CD4-positive, alpha-beta memory T cell (primary cell): ENCODE results near the gene DHRS12. TPM values are rescaled to one million over a fixed set of nuclear protein-coding genes. Genes with fewer than 3 reads are reported as not detected.

Experiments used
- CTCF ChIA-PET: fragments of 350-600 bp; sonication (Branson Sonifier 250); formaldehyde crosslinking; loops from one replicate; lab custom pipeline; 2021; ENCODE audit warnings: inconsistent platforms; ENCODE audit not compliant: partially characterized antibody; lab: Charles Lee
- POLR2A ChIA-PET: fragments of 350-600 bp; sonication (Branson Sonifier 250); formaldehyde crosslinking; loops from one replicate; lab custom pipeline; 2021; ENCODE audit not compliant: partially characterized antibody; lab: Charles Lee
- DNase-seq, 5 donors: peaks; one replicate each; pipeline versions ENCODE4 v3.0.0 to v3.0.0-alpha.2; 2020 to 2022; ENCODE audit warnings: mixed read lengths in 1 of 5
- H3K27ac ChIP-seq: one replicate; pipeline ENCODE4 v1.7.0; 2013; ENCODE audit warnings: low read depth, low read length
- H3K27me3 ChIP-seq: 2 replicates; pipeline ENCODE4 v1.7.0; 2013; ENCODE audit warnings: mild to moderate bottlenecking, low read length, moderate library complexity; ENCODE audit not compliant: insufficient read depth
- H3K36me3 ChIP-seq: 2 replicates; pipeline ENCODE4 v1.7.0; 2013; ENCODE audit warnings: mild to moderate bottlenecking, low read length, moderate library complexity; ENCODE audit not compliant: insufficient read depth
- H3K4me1 ChIP-seq: 2 replicates; pipeline ENCODE4 v1.7.0; 2013; ENCODE audit warnings: mild to moderate bottlenecking, low read length, moderate library complexity; ENCODE audit not compliant: insufficient read depth
- H3K4me3 ChIP-seq, 2 donors: one replicate each; pipeline ENCODE4 v1.7.0; 2013; ENCODE audit warnings: low read length in 2 of 2, mild to moderate bottlenecking in 1 of 2
- H3K9me3 ChIP-seq, 2 donors: one replicate each; pipeline ENCODE4 v1.7.0; 2013; ENCODE audit warnings: low read length in 2 of 2, control low read depth in 1 of 2; ENCODE audit not compliant: control insufficient read depth in 1 of 2
- H3K27ac Mint-ChIP-seq, 7 donors: one replicate each; pipeline ENCODE4 v1.8.0; 2020 to 2021; ENCODE audit warnings: mixed read lengths in 7 of 7, mild to moderate bottlenecking in 6 of 7, inconsistent platforms in 3 of 7, moderate library complexity in 3 of 7
- H3K27me3 Mint-ChIP-seq, 2 donors: one replicate each; pipeline ENCODE4 v1.8.0; 2020 to 2021; ENCODE audit warnings: mixed read lengths in 2 of 2
- H3K36me3 Mint-ChIP-seq, 2 donors: one replicate each; pipeline ENCODE4 v1.8.0; 2020 to 2021; ENCODE audit warnings: mixed read lengths in 2 of 2, inconsistent platforms in 1 of 2, mild to moderate bottlenecking in 1 of 2
- H3K4me1 Mint-ChIP-seq, 4 donors: one replicate each; pipeline ENCODE4 v1.8.0; 2020 to 2021; ENCODE audit warnings: mixed read lengths in 4 of 4, mild to moderate bottlenecking in 1 of 4
- H3K4me3 Mint-ChIP-seq, 8 donors: one replicate each; pipeline ENCODE4 v1.8.0; 2020 to 2021; ENCODE audit warnings: mixed read lengths in 8 of 8, mild to moderate bottlenecking in 7 of 8, moderate library complexity in 6 of 8, inconsistent platforms in 3 of 8
- H3K9me3 Mint-ChIP-seq, 8 donors: one replicate each; pipeline ENCODE4 v1.8.0; 2020 to 2021; ENCODE audit warnings: mixed read lengths in 8 of 8, mild to moderate bottlenecking in 5 of 8, inconsistent platforms in 3 of 8, moderate library complexity in 1 of 8
- intact Hi-C: fragments of 100-400 bp; cut with micrococcal nuclease; formaldehyde crosslinking; loops from one replicate; pipeline ENCODE4 v1.15.1; 2023
- polyA plus RNA-seq, 2 donors: library from polyadenylated mRNA; unstranded; fragments of 300-500 nt; fragmentation: Illumina TruSeq; gene quantifications; one replicate each; pipeline ENCODE4 v1.2.3, GENCODE V29; 2021
- total RNA-seq, 2 experiments: library from RNA; stranded (reverse); gene quantifications; one replicate each; pipeline ENCODE4 v1.2.3, GENCODE V29; 2021

Gene DHRS12
- total and polyA plus RNA-seq, 4 experiments from 2014 or later: 23.6 to 38.9 (median 30.7) TPM

DNA sequence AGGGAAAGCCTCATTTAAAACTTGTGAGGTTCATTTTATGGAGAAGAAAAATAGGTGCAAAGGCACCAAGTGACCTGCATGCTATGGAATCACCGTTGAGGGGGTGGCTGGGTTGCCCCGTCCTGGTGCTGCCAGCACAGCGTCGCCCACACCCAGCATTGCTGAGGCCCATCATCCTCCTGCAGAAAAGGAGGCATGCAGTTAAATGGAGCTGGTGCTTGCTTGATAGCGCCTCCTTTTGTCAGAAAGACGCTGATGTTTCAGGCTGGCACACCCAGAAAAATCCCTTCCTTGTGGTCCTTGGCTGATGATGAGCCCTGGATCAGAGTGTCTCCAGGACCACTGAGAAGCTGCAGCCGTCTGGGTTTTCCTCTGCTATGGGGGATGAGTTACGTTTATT lies 36.9 kb downstream of the DHRS12 start:
- Histone ChIP-seq H3K36me3 (peaks cover 5% of the 10 kb centered on the region), H3K27me3 (no peaks in the 10 kb centered on the region), H3K27ac (no peak overlapping the region), H3K4me3 (no peak overlapping the region), H3K4me1 (peaks cover 22% of the 10 kb centered on the region), H3K9me3 (no peaks in the 10 kb centered on the region)
- peaks cover 30 to 43% of the 10 kb centered on the region in 2 donors for H3K36me3 Mint-ChIP-seq
- peaks cover 0 to 2% (median 0%) of the 10 kb centered on the region in 8 donors for H3K9me3 Mint-ChIP-seq
- POLR2A ChIA-PET: no interaction called here
- H3K27me3 Mint-ChIP-seq: no peaks in the 10 kb centered on the region
- DNase-seq: no peak
- H3K4me3 Mint-ChIP-seq: no peak overlapping the region
- intact Hi-C loops: no loop called here
- H3K4me1 Mint-ChIP-seq: peaks cover 15 to 35% (median 24%) of the 10 kb centered on the region in 4 donors
- peak overlapping the region in 5 of 7 donors; percentile 17 to 95 (median 25) for H3K27ac Mint-ChIP-seq
- CTCF ChIA-PET: no interaction called here

DNA sequence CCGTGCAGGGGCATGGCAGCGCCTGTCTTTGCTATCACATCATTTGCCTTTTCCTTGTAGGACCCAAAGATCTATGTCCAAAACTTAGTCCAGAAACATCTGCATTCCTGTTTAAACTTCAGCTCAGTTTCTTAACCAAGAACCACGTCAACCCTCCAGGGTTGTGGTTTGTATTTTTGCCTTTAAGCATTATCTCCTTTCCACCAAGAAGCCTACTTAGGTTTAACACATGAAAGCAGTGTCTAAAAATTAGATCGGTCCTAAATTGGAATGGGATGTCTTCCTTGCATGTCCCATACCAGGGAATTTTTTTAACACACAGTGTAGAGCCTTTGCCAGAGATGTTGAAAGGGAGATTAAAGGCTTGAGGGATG lies 38.8 kb downstream of the DHRS12 start:
- ChIA-PET CTCF (interaction anchor here (1.3 to 2.5 kb wide), 6 partner anchors 22 to 312 kb away, joined by 3 to 10 read pairs (median 6); partner anchors contain the start of gene INTS6), POLR2A (interaction anchor here (1.0 to 1.9 kb wide), 10 partner anchors 33 to 320 kb away, joined by 3 to 37 read pairs (median 4); partner anchors contain the start of genes DHRS12 and INTS6)
- Mint-ChIP-seq H3K27me3 (no peaks in the 10 kb centered on the region), H3K27ac (peak overlapping the region; percentile 92 to 96 (median 95)), H3K4me1 (peaks cover 15 to 35% (median 24%) of the 10 kb centered on the region in 4 donors), H3K4me3 (peak overlapping the region; percentile 80 to 91 (median 82)), H3K36me3 (peaks cover 30 to 41% of the 10 kb centered on the region in 2 donors), H3K9me3 (peaks cover 0 to 2% (median 0%) of the 10 kb centered on the region in 8 donors)
- DNase-seq: no peak
- intact Hi-C loops: loop anchor here (2.0 kb wide), 1 partner anchor 38 kb away; no protein-coding TSS in a partner anchor
- Histone ChIP-seq H3K4me3 (peak overlapping the region in 1 of 2 donors; percentile 17), H3K9me3 (no peaks in the 10 kb centered on the region), H3K27ac (peak overlapping the region; percentile 80), H3K36me3 (no peaks in the 10 kb centered on the region), H3K4me1 (peaks cover 22% of the 10 kb centered on the region), H3K27me3 (no peaks in the 10 kb centered on the region)

DNA sequence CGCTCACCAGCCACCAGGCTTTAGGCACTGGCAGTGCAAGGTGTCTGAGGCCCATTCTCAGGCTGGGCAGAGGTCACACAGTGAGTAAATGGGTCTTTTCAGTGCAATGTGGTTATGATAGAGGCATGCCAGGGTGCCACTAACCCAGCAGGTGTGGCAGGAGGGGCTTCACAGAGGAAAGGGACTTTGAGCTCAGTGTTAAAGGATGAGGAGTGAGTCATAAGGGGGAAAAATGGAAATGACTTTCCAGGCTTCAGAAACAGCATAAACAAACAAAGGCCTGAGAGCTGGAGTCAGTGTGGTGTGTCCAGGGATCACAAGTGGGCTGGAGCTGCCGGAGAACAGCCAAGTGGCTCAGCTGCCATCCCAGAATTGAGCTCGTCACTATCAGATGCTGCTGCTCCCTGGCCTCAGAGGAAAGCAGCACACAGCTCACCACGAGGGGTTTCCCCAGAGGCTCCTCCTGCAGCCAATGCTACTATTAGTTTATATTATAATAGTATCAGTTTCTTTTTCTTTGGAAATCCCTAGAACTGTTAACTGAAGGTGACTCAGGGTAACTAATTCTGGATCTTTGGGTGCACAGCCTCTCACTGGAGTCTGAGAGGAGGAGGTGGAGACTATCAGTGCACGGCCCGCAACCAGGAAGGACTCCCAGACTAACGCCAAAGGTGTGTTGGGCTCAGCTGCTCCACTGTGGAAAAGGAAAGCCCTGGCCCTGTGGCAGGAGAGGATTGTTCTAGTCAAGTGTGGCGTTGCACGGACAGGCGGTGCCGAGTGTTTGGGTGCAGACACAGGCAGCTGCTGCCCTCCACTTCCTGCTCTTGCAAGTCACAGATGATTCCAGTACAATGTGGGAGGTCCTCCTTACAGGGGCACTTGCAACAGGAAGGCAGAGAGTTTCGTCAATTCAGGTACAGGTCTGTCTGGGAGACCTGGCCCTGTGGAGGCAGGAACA lies 39.5 kb downstream of the DHRS12 start:
- peaks cover 37 to 44% of the 10 kb centered on the region in 2 donors for H3K36me3 Mint-ChIP-seq
- peaks cover 0 to 2% (median 0%) of the 10 kb centered on the region in 8 donors for H3K9me3 Mint-ChIP-seq

DNA sequence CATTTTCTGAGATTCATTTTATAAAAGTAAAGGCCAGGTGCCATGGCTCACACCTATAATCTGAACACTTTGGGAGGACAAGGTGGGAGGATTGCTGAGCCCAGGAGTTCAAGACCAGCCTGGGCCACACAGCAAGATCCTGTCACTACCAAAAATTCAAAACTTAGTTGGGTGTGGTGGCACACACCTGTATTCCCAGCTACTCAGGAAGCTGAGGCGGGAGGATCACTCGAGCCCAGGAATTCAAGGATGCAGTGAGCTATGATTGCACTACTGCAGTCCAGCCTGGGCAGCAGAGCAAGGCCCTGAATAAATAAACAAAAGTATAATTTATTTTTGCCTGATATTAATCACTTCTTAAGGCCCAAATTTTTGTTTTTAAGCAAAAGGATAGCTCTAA lies 40.5 kb downstream of the DHRS12 start:
- Histone ChIP-seq H3K4me3 (no peak overlapping the region), H3K9me3 (no peaks in the 10 kb centered on the region), H3K27me3 (no peaks in the 10 kb centered on the region), H3K36me3 (peaks cover 3% of the 10 kb centered on the region), H3K27ac (no peak overlapping the region), H3K4me1 (peaks cover 22% of the 10 kb centered on the region)
- H3K27ac Mint-ChIP-seq: peak overlapping the region; percentile 56 to 96 (median 92)
- H3K9me3 Mint-ChIP-seq: peaks cover 0 to 2% (median 0%) of the 10 kb centered on the region in 8 donors
- no peaks in the 10 kb centered on the region for H3K27me3 Mint-ChIP-seq
- intact Hi-C loops: no loop called here
- CTCF ChIA-PET: interaction anchor here (1.0 to 2.5 kb wide), 10 partner anchors 14 to 328 kb away, joined by 3 to 10 read pairs (median 5); partner anchors contain the start of gene INTS6
- H3K4me3 Mint-ChIP-seq: peak overlapping the region in 1 of 8 donors; percentile 77
- H3K36me3 Mint-ChIP-seq: peaks cover 38 to 50% of the 10 kb centered on the region in 2 donors
- H3K4me1 Mint-ChIP-seq: peaks cover 15 to 35% (median 24%) of the 10 kb centered on the region in 4 donors
- POLR2A ChIA-PET: interaction anchor here (0.5 to 1.9 kb wide), 7 partner anchors 34 to 328 kb away, joined by 3 to 37 read pairs (median 5); partner anchors contain the start of gene INTS6
- DNase-seq: no peak

More for the DNA sequence above, 39.5 kb downstream of the DHRS12 start:
- H3K4me3 ChIP-seq: peak overlapping the region in 1 of 2 donors; percentile 17
- peak; percentile 35 to 82 (median 55) for DNase-seq
- no peaks in the 10 kb centered on the region for H3K9me3 ChIP-seq
- ChIA-PET CTCF (interaction anchor here (1.0 to 2.5 kb wide), 12 partner anchors 15 to 331 kb away, joined by 3 to 10 read pairs (median 5); partner anchors contain the start of gene INTS6), POLR2A (interaction anchor here (0.6 to 1.9 kb wide), 12 partner anchors 33 to 319 kb away, joined by 3 to 37 read pairs (median 4); partner anchors contain the start of genes DHRS12 and INTS6)
- H3K27ac Mint-ChIP-seq: peak overlapping the region; percentile 92 to 96 (median 95)
- H3K4me1 Mint-ChIP-seq: peaks cover 15 to 35% (median 24%) of the 10 kb centered on the region in 4 donors
- H3K27ac ChIP-seq: peak overlapping the region; percentile 80
- no peaks in the 10 kb centered on the region for H3K27me3 Mint-ChIP-seq
- no peaks in the 10 kb centered on the region for H3K36me3 ChIP-seq
- no peaks in the 10 kb centered on the region for H3K27me3 ChIP-seq
- peaks cover 22% of the 10 kb centered on the region for H3K4me1 ChIP-seq
- intact Hi-C loops: loop anchor here (1.0 to 2.0 kb wide), 2 partner anchors 38 to 179 kb away; no protein-coding TSS in a partner anchor
- H3K4me3 Mint-ChIP-seq: peak overlapping the region; percentile 80 to 91 (median 82)

DNA sequence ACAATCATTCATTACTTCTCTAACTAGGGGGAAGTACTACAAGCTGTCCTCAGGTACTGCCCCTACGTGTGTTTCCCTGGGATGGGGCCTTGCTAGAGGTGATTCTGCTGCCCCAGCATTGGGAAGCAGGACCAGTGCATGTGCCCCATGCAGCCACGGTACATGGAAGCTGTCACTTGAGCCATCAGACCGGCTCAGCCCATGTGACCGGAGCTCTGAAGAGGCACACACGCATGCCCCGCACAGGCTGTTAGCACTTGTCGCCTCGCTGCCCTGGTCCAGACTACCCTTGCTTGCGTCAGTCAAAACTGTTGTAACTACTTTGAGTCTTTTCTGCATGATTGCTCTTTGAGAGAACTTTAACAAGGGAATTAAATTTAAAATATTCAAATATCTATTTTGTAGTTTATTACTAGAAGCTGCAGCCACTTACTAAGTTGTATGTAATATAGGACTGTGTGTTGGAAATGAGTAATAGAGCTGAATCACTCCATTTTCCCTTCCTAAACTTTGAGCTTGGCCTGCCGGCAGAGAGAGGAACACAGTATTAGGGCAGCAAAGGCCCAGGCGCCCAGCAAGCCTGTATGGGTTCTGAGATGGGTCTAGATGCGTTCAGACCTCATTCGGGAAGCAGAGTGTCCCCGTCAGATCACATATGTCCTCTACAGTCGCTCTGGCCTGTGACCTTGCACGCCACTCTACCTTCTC lies 42.2 kb downstream of the DHRS12 start:
- Mint-ChIP-seq H3K4me3 (no peak overlapping the region), H3K27me3 (no peaks in the 10 kb centered on the region), H3K4me1 (peaks cover 15 to 35% (median 24%) of the 10 kb centered on the region in 4 donors), H3K9me3 (peaks cover 0 to 2% (median 0%) of the 10 kb centered on the region in 8 donors), H3K36me3 (peaks cover 53 to 58% of the 10 kb centered on the region in 2 donors), H3K27ac (peak overlapping the region in 4 of 7 donors; percentile 10 to 73 (median 38))
- Histone ChIP-seq H3K27me3 (no peaks in the 10 kb centered on the region), H3K27ac (no peak overlapping the region), H3K36me3 (peaks cover 10% of the 10 kb centered on the region), H3K4me3 (no peak overlapping the region), H3K9me3 (no peaks in the 10 kb centered on the region), H3K4me1 (peaks cover 22% of the 10 kb centered on the region)
- POLR2A ChIA-PET: interaction anchor here (1.0 to 1.8 kb wide), 2 partner anchors 41 to 308 kb away, joined by 3 to 7 read pairs; no protein-coding TSS in a partner anchor
- intact Hi-C loops: no loop called here
- CTCF ChIA-PET: interaction anchor here (1.0 to 1.6 kb wide), 2 partner anchors 36 to 37 kb away, joined by 4 to 5 read pairs; no protein-coding TSS in a partner anchor
- no peak for DNase-seq

DNA sequence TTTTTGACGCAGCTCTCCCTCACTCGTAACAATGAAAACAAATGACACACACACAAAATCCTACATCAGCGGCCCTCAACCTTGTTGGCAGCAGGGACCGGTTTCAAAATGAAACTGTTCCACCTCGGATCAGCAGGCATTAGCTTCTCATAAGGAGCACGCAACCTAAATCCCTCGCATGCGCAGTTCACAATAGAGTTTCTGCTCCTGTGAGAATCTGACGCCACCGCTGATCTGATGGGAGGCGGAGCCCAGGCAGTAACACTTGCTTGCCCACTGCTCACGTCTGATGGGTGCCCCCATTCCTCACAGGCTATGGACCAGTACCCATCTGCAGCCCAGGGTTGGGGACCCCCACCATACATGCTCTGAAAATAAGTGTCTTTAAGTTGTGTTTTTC lies 43.4 kb downstream of the DHRS12 start:
- Histone ChIP-seq H3K9me3 (no peaks in the 10 kb centered on the region), H3K27ac (no peak overlapping the region), H3K27me3 (no peaks in the 10 kb centered on the region), H3K36me3 (peaks cover 21% of the 10 kb centered on the region), H3K4me1 (peaks cover 22% of the 10 kb centered on the region), H3K4me3 (no peak overlapping the region)
- Mint-ChIP-seq H3K9me3 (peaks cover 0 to 2% (median 0%) of the 10 kb centered on the region in 8 donors), H3K27ac (peak overlapping the region in 1 of 7 donors; percentile 64), H3K27me3 (no peaks in the 10 kb centered on the region), H3K36me3 (peaks cover 54 to 63% of the 10 kb centered on the region in 2 donors), H3K4me3 (no peak overlapping the region), H3K4me1 (peaks cover 15 to 27% (median 23%) of the 10 kb centered on the region in 4 donors)
- ChIA-PET POLR2A (interaction anchor here (1.8 kb wide), 1 partner anchor 307 kb away, joined by 7 read pairs; no protein-coding TSS in a partner anchor), CTCF (interaction anchor here (1.0 kb wide), 1 partner anchor 37 kb away, joined by 5 read pairs; no protein-coding TSS in a partner anchor)
- intact Hi-C loops: no loop called here
- no peak for DNase-seq
